Right hindlimb (tissue), 1 donor: ENCODE results near the gene LSM2.
A peak's percentile ranks its signal among the peaks of the same experiment; 100 is the strongest.
"Not testable (repeated sequence)": the region's sequence is repeated elsewhere in the genome, so short reads cannot be mapped to it uniquely, and the experiment has no call there.

Experiments
- DNase-seq: peaks from one replicate; pipeline ENCODE4 v3.0.0-alpha.2; 2018

Gene LSM2

DNA sequence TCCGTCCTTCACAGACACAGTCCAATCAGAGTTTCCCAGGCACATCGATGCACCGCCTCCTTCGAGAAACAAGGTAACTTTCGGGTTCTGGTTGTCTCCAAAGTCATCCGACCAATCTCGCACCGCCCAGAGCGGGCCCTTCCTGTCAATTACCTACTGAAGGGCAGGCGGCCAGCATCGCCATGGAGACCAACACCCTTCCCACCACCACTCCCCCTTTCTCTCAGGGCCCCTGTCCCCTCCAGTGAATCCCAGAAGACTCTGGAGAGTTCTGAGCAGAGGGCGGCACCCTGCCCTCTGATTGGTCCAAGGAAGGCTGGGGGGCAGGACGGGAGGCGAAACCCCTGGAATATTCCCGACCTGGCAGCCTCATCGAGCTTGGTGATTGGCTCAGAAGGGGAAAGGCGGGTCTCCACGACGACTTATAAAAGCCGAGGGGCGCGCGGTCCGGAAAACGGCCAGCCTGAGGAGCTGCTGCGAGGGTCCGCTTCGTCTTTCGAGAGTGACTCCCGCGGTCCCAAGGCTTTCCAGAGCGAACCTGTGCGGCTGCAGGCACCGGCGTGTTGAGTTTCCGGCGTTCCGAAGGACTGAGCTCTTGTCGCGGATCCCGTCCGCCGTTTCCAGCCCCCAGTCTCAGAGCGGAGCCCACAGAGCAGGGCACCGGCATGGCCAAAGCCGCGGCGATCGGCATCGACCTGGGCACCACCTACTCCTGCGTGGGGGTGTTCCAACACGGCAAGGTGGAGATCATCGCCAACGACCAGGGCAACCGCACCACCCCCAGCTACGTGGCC is 20.7 kb upstream of the LSM2 start, which contains the start of gene HSPA1B:
Gene HSPA1B (plus strand): TSS at position 453 of the 794 bp plus-strand sequence. CDS start 213 bp downstream, at position 666.
- peak; percentile 99 for DNase-seq

DNA sequence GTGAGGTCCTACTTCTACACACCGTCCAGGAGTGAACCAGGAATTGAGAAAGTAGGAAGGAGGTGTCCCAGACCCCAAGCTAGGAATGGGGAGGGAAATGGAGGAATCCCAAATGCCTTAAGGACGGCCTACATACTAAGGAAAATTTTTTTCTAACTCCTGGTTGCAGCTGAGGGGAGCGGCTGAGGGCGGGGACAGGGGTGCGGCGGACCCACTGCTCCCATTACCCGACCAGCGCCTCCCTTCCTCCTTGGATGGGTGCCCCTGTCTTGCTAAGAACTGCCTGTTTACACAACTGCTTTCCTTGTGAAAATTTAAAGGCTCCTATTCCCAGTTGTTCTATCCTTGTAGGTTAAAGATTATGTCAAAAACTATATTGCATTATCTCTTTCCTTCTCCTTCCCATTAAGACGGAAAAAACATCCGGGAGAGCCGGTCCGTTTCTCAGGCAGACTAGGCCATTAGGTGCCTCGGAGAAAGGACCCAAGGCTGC is 20.1 kb upstream of the LSM2 start:
- peak; percentile 94 for DNase-seq

DNA sequence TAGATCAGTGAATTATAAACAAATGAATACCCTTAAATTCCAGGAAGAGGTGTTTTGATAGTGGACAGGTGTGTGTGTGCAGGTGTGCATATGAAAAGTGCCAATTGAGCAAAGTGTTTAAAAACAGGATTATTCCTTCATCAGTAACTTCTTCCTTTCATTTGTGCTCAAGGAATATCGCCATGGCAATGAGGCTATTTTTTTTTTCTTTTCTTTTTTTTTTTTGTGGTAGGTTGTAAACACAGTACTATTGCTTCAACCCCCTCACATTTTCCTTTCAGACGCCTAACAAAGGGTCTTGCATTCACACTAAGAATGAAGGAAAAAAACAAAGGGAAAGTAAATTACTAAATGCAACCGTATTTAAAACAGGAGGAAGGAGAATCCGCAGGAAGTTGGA is 18.8 kb upstream of the LSM2 start:
- no peak for DNase-seq

DNA sequence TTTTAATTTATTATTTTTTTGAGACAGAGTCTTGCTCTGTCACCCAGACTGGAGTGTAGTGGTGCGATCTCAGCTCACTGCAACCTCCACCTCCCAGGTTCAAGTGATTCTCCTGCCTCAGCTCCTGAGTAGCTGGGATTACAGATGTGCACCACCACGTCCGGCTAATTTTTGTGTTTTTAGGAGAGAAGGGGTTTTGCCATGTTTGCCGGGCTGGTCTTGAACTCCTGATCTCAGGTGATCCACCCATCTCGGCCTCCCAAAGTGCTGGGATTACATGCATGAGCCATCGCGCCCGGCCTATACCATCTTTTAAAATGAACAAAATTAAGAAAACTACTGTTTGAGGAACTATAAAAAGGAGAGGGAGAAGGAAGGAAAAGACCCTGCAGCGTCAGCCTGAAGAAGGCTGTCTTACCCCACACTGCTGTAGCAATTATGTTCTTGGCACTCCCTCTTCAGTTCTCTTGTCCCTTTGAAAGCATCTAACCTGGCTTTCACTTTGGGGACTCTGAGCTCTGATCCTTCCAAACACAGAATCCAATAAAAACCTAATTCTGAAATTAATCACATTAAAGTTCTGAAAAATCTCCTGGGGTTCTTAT is 16.9 kb upstream of the LSM2 start:
- not testable (repeated sequence) for DNase-seq

DNA sequence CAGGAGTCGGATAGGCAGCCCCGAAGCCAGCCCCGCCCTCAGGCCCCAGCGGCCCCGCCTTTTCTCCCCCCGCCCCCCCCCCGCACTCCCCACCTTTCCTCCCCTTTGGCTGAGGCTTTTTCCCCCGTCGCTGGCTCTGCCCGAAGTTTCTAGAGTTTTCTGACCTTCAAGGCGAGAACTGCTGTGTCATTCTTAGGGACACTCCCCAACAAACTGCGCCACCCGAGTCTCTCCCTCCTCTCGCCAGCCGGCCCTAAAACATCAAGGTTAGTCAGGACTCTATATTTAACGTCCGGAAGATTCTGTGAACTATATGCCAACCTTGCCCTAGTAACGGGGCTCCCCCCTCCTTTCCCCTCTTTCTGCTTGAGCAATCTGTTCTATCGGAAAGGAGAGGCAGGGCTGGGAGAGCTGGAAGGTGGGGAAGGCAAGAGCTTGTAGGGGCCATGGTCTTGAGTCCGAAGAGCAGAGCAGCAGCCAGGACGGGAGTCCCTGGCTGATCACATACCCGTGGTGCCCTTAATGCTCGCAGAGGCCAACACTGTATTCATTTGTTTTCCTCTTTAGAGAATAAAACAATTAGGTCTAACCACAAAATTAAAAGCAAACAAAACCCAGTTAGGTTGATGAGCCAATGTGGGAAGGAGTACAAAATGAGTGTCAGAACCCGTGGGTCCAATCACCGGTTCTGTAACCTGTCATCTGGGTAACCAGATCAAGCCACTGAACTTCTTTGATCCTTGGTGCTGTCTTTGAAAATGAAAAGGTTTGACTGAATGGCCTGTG is 15.5 kb upstream of the LSM2 start:
- peak; percentile 89 for DNase-seq

DNA sequence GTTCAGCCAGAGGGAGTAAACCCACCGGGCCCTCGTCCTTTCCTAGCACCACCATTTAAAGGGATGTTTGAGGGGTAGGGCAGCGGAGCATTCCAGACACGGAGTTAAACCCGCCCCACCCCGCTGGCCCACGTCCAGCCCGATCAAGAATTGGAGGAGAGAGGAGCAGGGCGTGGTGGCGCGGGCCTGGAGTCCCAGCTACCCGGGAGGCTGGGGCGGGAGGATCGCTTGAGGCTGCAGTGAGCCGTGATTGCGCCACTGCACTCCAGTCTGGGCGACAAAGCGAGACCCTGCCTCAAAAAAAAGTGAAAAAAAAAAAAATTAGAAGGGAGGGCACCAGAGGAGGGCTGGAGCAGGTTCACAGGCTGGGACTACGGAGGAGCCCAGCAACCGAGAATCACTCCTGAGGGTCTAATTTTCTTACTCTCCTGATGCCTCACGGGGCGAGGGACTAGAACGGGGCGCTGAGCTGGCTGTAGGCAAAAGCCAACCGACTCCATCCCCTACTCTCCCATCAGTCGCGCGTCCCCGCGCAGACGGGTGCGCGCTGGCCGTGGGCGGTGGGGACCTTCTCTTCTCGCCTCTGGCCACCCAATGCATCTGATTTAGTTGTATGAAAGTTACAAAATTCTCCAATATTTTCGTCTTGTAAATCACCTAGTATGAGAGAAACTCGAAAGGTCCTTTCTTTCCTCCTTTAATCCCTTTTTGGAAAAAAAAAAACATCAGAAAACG is 14.7 kb upstream of the LSM2 start:
- peak; percentile 80 for DNase-seq

DNA sequence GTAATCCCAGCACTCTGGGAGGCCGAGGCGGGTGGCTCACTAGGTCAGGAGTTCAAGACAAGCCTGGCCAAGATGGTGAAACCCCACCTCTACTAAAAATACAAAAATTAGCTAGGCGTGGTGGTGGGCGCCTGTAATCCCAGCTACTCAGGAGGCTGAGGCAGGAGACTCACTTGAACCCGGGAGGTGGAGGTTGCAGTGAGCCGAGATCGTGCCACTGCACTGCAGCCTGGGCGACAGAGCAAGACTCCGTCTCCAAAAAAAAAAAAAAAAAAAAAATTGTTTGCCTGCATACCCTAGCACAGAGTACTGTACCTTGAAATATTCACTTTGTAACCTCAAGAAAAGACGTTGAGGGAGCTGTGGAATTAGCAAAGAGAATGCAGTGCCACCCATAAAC is 13.6 kb upstream of the LSM2 start:
- DNase-seq, result not testable (repeated sequence)

DNA sequence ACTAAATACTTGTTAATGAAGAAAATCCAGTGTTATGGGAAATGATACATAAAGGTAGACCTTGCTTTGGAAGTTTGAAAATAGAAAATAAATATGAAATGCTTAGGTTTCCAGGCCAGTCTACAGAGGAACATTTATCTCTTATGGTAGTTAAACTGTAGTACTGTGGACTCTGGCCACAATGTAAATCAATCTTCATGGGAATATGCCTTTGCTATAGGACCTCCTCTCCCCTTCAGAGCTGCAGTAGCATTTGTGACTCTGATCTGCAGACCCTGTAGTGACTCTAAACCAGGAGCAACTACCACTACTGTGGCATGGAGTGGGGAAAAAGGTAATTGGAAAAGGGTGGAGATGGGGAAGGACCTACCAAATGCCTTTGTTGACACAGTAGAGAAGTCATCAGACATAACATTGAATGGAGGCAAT is 13.1 kb upstream of the LSM2 start:
- no peak for DNase-seq

DNA sequence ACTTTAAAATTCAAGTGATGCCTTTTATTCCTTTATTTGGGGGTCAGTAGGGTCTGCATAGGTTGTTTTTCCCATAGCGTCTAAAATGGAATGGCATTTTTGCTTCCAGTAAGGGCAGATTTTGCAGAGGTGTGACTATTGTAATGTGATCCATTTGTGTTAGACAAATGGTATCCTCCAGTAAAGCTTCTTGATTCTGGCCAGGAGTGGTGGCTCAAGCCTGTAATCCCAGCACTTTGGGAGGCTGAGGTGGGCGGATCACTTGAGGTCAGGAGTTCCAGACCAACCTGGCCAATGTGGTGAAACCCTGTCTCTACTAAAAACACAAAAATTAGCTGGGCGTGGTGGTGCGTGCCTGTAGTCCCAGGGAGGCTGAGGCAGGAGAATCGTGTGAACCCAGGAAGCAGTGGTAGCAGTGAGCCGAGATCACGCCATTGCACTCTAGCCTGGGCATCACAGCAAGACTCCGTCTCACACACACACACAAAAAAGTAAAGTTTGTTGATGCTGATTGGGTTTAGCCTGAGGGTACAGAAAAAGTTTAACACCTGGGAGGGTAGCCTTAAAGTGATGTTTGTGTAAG is 11.3 kb upstream of the LSM2 start:
- DNase-seq, result not testable (repeated sequence)

DNA sequence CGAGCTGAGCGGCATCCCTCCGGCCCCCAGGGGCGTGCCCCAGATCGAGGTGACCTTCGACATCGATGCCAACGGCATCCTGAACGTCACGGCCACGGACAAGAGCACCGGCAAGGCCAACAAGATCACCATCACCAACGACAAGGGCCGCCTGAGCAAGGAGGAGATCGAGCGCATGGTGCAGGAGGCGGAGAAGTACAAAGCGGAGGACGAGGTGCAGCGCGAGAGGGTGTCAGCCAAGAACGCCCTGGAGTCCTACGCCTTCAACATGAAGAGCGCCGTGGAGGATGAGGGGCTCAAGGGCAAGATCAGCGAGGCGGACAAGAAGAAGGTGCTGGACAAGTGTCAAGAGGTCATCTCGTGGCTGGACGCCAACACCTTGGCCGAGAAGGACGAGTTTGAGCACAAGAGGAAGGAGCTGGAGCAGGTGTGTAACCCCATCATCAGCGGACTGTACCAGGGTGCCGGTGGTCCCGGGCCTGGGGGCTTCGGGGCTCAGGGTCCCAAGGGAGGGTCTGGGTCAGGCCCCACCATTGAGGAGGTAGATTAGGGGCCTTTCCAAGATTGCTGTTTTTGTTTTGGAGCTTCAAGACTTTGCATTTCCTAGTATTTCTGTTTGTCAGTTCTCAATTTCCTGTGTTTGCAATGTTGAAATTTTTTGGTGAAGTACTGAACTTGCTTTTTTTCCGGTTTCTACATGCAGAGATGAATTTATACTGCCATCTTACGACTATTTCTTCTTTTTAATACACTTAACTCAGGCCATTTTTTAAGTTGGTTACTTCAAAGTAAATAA is 10.6 kb upstream of the LSM2 start:
- DNase-seq, result not testable (repeated sequence)

DNA sequence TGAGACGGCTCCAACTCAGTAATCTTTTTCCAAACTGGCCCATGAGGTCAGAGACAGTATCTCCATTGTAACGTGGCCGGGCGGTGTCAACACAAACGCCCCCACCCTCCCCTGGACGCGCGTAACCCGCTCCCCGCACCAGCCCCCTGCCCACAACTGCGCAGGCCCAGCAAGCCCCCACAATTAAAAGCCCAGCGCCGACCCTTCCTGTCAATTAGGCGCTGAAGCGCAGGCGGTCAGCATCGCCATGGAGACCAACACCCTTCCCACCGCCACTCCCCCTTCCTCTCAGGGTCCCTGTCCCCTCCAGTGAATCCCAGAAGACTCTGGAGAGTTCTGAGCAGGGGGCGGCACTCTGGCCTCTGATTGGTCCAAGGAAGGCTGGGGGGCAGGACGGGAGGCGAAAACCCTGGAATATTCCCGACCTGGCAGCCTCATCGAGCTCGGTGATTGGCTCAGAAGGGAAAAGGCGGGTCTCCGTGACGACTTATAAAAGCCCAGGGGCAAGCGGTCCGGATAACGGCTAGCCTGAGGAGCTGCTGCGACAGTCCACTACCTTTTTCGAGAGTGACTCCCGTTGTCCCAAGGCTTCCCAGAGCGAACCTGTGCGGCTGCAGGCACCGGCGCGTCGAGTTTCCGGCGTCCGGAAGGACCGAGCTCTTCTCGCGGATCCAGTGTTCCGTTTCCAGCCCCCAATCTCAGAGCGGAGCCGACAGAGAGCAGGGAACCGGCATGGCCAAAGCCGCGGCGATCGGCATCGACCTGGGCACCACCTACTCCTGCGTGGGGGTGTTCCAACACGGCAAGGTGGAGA is 8.5 kb upstream of the LSM2 start, which contains the start of the genes HSPA1A and HSPA1L:
Gene HSPA1A (plus strand): TSS at position 519 of the 814 bp plus-strand sequence. CDS start 214 bp downstream, at position 733.
Gene HSPA1L (minus strand): TSS at position 259 of the 814 bp plus-strand sequence. CDS start 3,311 bp downstream, outside the sequence.
- DNase-seq, result peak; percentile 98

DNA sequence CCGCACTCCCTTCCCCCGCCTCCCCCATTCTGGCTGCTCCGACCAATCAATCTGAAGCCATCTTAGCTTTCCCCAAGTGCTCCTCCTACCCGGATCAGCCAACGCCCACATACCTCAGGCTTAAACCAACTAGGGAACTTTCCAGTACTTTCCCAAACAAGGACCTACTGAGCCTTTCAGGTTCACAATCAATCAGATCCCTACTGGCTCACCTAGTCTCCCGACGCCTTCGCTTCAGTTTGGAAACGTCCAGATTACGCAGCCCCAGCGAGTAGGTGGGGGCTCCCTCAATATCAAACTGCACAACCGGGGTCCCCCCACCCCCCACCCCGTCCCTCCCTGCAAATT is 7.9 kb upstream of the LSM2 start:
- DNase-seq, result peak; percentile 98

DNA sequence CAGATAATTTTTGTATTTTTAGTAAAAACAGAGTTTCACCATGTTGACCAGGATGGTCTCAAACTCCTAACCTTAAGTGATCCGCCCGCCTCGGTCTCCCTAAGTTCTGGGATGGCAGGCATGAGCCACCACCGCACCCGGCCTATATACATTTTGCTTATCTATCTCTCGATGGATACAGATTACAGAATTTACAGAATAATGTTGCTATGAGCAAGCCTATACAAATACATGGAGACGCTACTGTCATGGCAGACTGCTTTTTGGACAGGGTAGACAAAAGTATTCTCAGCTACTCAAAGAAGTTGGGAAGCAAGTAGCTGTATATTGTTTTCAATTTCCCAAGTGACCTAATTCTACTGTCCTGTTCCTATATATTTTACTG is 6.7 kb upstream of the LSM2 start:
- no peak for DNase-seq

DNA sequence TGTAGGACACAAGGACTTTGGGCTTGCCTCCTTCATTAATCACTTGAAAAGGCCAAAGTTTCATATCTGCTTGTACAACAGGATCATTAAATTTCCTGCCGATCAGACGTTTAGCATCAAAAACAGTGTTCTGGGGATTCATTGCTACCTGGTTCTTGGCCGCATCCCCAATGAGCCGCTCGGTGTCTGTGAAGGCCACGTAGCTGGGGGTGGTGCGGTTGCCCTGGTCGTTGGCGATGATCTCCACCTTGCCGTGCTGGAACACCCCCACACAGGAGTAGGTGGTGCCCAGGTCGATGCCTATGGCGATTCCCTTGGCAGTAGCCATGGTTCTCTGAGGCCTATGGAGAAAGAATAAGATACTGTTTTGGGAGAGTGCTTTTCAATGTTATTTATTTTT is 4.9 kb upstream of the LSM2 start:
- DNase-seq, result no peak

DNA sequence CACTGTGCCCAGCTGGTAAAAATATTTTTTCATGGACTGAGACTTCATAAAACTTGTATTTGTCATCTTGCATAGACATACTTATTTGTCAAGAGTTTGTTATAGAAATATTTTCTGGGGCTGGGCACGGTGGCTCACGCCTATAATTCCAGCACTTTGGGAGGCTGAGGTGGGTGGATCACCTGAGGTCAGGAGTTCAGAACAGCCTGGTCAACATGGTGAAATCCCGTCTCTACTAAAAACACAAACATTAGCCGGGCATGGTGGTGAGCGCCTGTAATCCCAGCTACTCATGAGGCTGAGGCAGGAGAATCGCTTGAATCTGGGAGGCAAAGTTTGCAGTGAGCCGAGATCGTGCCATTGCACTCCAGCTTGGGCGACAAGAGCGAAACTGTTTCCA is 1.8 kb upstream of the LSM2 start:
- not testable (repeated sequence) for DNase-seq

DNA sequence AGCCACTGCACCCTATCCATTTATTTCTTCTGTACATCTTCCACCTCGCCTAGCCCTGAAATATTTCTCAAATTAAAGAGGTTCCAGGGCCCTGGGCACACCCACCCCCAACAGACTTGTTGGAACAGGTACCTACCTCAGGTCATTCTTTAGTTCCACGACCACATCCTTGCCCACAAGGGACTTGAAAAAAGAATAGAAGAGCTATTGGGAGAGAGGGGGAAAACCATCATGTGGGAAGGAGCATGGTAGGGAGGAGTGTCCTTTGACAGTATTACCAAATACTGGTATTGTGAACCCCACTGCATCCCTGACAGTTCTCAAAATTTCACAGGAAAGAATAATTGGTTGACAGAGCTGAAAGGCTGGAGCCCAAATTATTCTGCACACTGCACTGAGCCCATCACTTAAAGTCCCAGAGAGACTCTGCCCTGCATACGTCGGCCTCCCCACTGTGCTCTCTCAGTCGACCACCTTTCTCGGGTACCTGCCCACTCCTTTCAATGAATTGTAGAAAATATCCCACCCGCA is 762 bp downstream of the LSM2 start:
- DNase-seq, result no peak

DNA sequence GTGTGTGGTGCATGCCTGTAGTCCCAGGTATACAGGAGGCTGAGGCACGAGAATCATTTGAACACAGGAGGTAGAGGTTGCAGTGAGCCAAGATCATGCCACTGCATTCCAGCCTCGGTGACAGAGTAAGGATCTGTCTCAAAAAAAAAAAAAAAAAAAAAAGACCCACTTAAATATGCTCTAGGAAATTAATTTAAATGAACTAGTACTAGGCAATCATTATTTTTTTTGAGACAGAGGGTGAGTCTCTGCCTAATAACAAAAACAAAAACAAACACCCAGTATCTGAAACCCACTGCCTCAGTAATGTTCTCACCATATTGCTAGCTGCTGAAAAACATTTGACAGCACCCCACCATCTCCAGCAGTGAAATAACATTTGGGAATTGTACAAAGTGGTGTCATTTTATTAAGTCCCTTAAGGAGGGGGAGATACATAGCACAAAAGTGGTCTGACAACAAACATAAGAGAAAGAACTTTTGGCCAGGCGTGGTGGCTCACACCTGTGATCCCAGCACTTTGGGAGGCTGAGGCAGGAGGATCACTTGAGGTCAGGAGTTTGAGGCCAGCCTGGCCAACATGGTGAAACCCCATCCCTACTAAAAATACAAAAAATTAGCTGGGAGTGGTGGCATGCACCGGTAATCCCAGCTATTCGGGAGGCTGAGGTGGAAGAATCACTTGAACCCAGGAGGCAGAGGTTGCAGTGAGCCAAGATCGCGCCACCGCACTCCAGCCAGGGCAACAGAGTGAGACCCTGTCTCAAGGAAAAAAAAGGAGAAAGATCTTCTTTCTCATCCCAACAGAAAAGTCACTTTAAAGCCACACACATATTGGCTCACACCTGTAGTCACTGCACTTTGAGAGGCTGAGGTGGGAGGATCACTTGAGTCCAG is 5.5 kb downstream of the LSM2 start:
- DNase-seq, result not testable (repeated sequence)

DNA sequence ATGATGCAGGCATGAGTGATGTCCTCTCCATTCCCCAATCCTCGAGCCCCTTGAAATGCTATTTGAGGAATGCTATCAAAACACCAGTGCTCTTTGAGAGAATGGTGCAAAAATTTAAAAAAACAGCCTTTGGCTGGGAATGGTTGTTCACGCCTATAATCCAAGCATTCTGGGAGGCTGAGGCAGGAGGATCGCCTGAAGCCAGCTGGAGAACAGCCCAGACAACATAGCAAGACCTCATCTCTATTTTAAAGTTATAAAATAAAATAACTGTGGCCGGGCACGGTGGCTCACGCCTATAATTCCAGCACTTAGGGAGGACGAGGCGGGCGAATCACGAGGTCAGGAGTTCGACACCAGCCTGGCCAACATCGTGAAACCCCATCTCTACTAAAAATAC is 7.0 kb downstream of the LSM2 start:
- no peak for DNase-seq

DNA sequence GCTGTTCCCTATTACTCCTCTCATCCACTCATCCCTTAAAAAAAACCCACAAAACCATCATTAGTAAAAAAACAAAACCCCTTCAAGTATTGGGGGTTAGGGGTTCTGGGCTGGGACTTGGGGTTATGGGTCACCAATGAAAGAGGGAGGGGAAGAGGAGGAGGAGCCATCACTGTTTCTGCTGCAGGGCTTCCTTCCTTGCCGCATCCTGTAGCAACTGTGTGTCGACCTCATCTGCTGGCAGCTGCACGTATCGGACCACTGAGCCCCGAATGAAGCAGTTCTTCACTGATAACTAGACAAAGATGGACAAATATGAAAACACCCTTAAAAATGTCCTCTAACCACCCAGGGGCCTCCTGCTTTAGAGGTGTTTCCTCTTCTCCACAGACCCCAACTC is 9.2 kb downstream of the LSM2 start:
- no peak for DNase-seq
